ENCODE results near the gene ZNF280B.

GRCh38 chr22:22450343-22450839 lies 58.2 kb downstream of the ZNF280B start:
- TF ChIP-seq CTCF (optimal IDR thresholded peaks at IDR 0.05 in 1 of 3, IDR thresholded peaks at IDR 0.05 in 1 of 3, conservative IDR thresholded peaks at IDR 0.05 in 1 of 3; ENCODE audit: extremely low read depth in 1 of 3, insufficient read depth in 2 of 3, low read length in 3 of 3) (no peak), EZH2 (IDR thresholded peaks at IDR 0.05; ENCODE audit: low read length) (no peak)

All from keratinocyte (primary cell).